PFSK-1 (cell line): ENCODE results near the gene CLDN6.

ENCODE experiments used
- FOXP2 ChIP-seq: optimal IDR thresholded peaks from 2 replicates; pipeline ENCODE3; 2011; ENCODE audit warnings: borderline replicate concordance, control low read depth, inconsistent platforms; ENCODE audit not compliant: insufficient read depth; ENCODE audit errors: extremely low read length, extremely low read depth
- POLR2AphosphoS5 ChIP-seq: IDR thresholded peaks from 2 replicates; pipeline ENCODE4 v1.6.1; 2012; ENCODE audit warnings: low read depth, mild to moderate bottlenecking, control low read depth, low read length, moderate library complexity
- REST ChIP-seq, 2 experiments: IDR thresholded peaks; 2 replicates each; pipeline versions ENCODE4 v1.6.1 to v1.8.0; 2011 to 2012; ENCODE audit warnings: low read depth in 2 of 2, low read length in 2 of 2, control low read depth in 1 of 2, inconsistent platforms in 1 of 2, mild to moderate bottlenecking in 1 of 2, moderate library complexity in 1 of 2; ENCODE audit not compliant: insufficient read depth in 1 of 2
- SIN3A ChIP-seq: IDR thresholded peaks from 2 replicates; pipeline ENCODE4 v1.6.1; 2012; ENCODE audit warnings: mild to moderate bottlenecking, low read length, moderate library complexity, borderline replicate concordance; ENCODE audit not compliant: insufficient read depth
- TAF1 ChIP-seq: IDR thresholded peaks from 2 replicates; pipeline ENCODE4 v1.6.1; 2012; ENCODE audit warnings: low read length, control low read depth, borderline replicate concordance; ENCODE audit not compliant: insufficient read depth

Gene CLDN6

GRCh38 chr16:2968738-2969544 lies 49.0 kb downstream of the CLDN6 start, which contains the start of gene PAQR4:
TSS of gene PAQR4 (plus strand) at chr16:2969348. CDS start at chr16:2969675, 327 bp downstream.
- TF ChIP-seq SIN3A (peak; percentile 93; the same call in 1 of the 2 replicates), REST (IDR thresholded peaks at IDR 0.05; ENCODE audit: insufficient read depth in 1 of 2, low read depth in 2 of 2, low read length in 2 of 2) (peak; percentile 99 to 100), TAF1 (peak; percentile 43), FOXP2 (no peak), POLR2AphosphoS5 (no peak; the same call in 1 of the 2 replicates)

- TF ChIP-seq POLR2AphosphoS5 (no peak), FOXP2 (no peak), SIN3A (no peak), REST (IDR thresholded peaks at IDR 0.05; ENCODE audit: insufficient read depth in 1 of 2, low read depth in 2 of 2, low read length in 2 of 2) (no peak), TAF1 (no peak)
Observed at GRCh38 chr16:2968368-2968737, 49.6 kb downstream of the CLDN6 start.

GRCh38 chr16:2967721-2968161 lies 50.2 kb downstream of the CLDN6 start:
- no peak for TF ChIP-seq POLR2AphosphoS5
- TF ChIP-seq REST (IDR thresholded peaks at IDR 0.05; ENCODE audit: insufficient read depth in 1 of 2, low read depth in 2 of 2, low read length in 2 of 2), result no peak
- TF ChIP-seq TAF1, result no peak
- TF ChIP-seq FOXP2, result no peak
- no peak for TF ChIP-seq SIN3A

GRCh38 chr16:2967211-2967631 lies 50.8 kb downstream of the CLDN6 start:
- no peak for TF ChIP-seq FOXP2
- no peak for TF ChIP-seq SIN3A
- no peak for TF ChIP-seq TAF1
- no peak for TF ChIP-seq POLR2AphosphoS5
- no peak for TF ChIP-seq REST (IDR thresholded peaks at IDR 0.05; ENCODE audit: insufficient read depth in 1 of 2, low read depth in 2 of 2, low read length in 2 of 2)
